ENCODE data around the gene DRG2.

Gene DRG2

GRCh38 chr17:18129041-18129502 lies 41.3 kb downstream of the DRG2 start:
- Histone ChIP-seq H3K9ac (ENCODE audit: low read depth, low read length, poor library complexity, severe bottlenecking) (no peak overlapping the region), H3K27me3 (ENCODE audit: insufficient read depth, low read length, poor library complexity, severe bottlenecking) (no peaks in the 10 kb centered on the region), H3K79me2 (ENCODE audit: insufficient read depth, low read length) (no peaks in the 10 kb centered on the region), H4K20me1 (ENCODE audit: insufficient read depth, low read length, poor library complexity, severe bottlenecking) (no peaks in the 10 kb centered on the region), H3K4me1 (ENCODE audit: insufficient read depth, low read length, poor library complexity, severe bottlenecking) (no peaks in the 10 kb centered on the region), H3K36me3 (ENCODE audit: insufficient read depth, low read length) (no peaks in the 10 kb centered on the region), H2AFZ (ENCODE audit: low read length) (no peak overlapping the region), H3K9me3 (ENCODE audit: insufficient read depth, low read depth, low read length) (no peaks in the 10 kb centered on the region), H3K4me2 (ENCODE audit: low read depth, low read length, poor library complexity, severe bottlenecking) (no peak overlapping the region), H3K9me2 (replicated peaks; ENCODE audit: low read depth, low read length) (no peaks in the 10 kb centered on the region), H3F3A (ENCODE audit: low read depth) (no peaks in the 10 kb centered on the region), H3K4me3 (ENCODE audit: low read length, poor library complexity, severe bottlenecking) (no peak overlapping the region)
- TF ChIP-seq CTCF (conservative IDR thresholded peaks at IDR 0.05; ENCODE audit: low read length) (no peak), EZH2phosphoT487 (IDR thresholded peaks at IDR 0.05; ENCODE audit: borderline replicate concordance) (no peak)

GRCh38 chr17:18132711-18133110 lies 45.0 kb downstream of the DRG2 start:
- no peak overlapping the region for H3K4me3 ChIP-seq (ENCODE audit: low read length, poor library complexity, severe bottlenecking)
- no peaks in the 10 kb centered on the region for H3K4me1 ChIP-seq (ENCODE audit: insufficient read depth, low read length, poor library complexity, severe bottlenecking)
- no peaks in the 10 kb centered on the region for H3K9me2 ChIP-seq (replicated peaks; ENCODE audit: low read depth, low read length)
- H3K9ac ChIP-seq (ENCODE audit: low read depth, low read length, poor library complexity, severe bottlenecking) = no peak overlapping the region
- no peak overlapping the region for H2AFZ ChIP-seq (ENCODE audit: low read length)
- no peaks in the 10 kb centered on the region for H3F3A ChIP-seq (ENCODE audit: low read depth)
- H3K27me3 ChIP-seq (ENCODE audit: insufficient read depth, low read length, poor library complexity, severe bottlenecking) = no peaks in the 10 kb centered on the region
- H3K9me3 ChIP-seq (ENCODE audit: insufficient read depth, low read depth, low read length) = no peaks in the 10 kb centered on the region
- no peaks in the 10 kb centered on the region for H3K36me3 ChIP-seq (ENCODE audit: insufficient read depth, low read length)
- no peaks in the 10 kb centered on the region for H3K79me2 ChIP-seq (ENCODE audit: insufficient read depth, low read length)
- no peak overlapping the region for H3K4me2 ChIP-seq (ENCODE audit: low read depth, low read length, poor library complexity, severe bottlenecking)
- H4K20me1 ChIP-seq (ENCODE audit: insufficient read depth, low read length, poor library complexity, severe bottlenecking) = no peaks in the 10 kb centered on the region
- TF ChIP-seq EZH2phosphoT487 (IDR thresholded peaks at IDR 0.05; ENCODE audit: borderline replicate concordance) (no peak), CTCF (conservative IDR thresholded peaks at IDR 0.05; ENCODE audit: low read length) (no peak)

- no peaks in the 10 kb centered on the region for H3K36me3 ChIP-seq (ENCODE audit: insufficient read depth, low read length)
- no peaks in the 10 kb centered on the region for H3K79me2 ChIP-seq (ENCODE audit: insufficient read depth, low read length)
Observed at GRCh38 chr17:18136357-18136756, 48.6 kb downstream of the DRG2 start.

More at GRCh38 chr17:18136357-18136756, 48.6 kb downstream of the DRG2 start:
- Histone ChIP-seq H3K27me3 (ENCODE audit: insufficient read depth, low read length, poor library complexity, severe bottlenecking) (no peaks in the 10 kb centered on the region), H4K20me1 (ENCODE audit: insufficient read depth, low read length, poor library complexity, severe bottlenecking) (no peaks in the 10 kb centered on the region), H3K9me2 (replicated peaks; ENCODE audit: low read depth, low read length) (no peaks in the 10 kb centered on the region), H2AFZ (ENCODE audit: low read length) (no peak overlapping the region), H3K4me2 (ENCODE audit: low read depth, low read length, poor library complexity, severe bottlenecking) (no peak overlapping the region), H3F3A (ENCODE audit: low read depth) (no peaks in the 10 kb centered on the region), H3K9me3 (ENCODE audit: insufficient read depth, low read depth, low read length) (no peaks in the 10 kb centered on the region), H3K4me3 (ENCODE audit: low read length, poor library complexity, severe bottlenecking) (no peak overlapping the region), H3K4me1 (ENCODE audit: insufficient read depth, low read length, poor library complexity, severe bottlenecking) (no peaks in the 10 kb centered on the region), H3K9ac (ENCODE audit: low read depth, low read length, poor library complexity, severe bottlenecking) (no peak overlapping the region)
- TF ChIP-seq CTCF (conservative IDR thresholded peaks at IDR 0.05; ENCODE audit: low read length) = no peak
- TF ChIP-seq EZH2phosphoT487 (IDR thresholded peaks at IDR 0.05; ENCODE audit: borderline replicate concordance) = no peak
